Smooth muscle cell (in vitro differentiated cells): ENCODE data around the gene CMBL. TPM values are rescaled to one million over a fixed set of nuclear protein-coding genes. Genes with fewer than 3 reads are reported as not detected.
"Not testable (repeated sequence)": the region's sequence is repeated elsewhere in the genome, so short reads cannot be mapped to it uniquely, and the experiment has no call there.

Experiments used
- DNase-seq: peaks from one replicate; lab custom pipeline; 2025; ENCODE audit not compliant: unreplicated experiment; lab: John Stamatoyannopoulos, UW
- H2AFZ ChIP-seq: fragments of 200-600 bp; sonication (generic); 2 replicates; pipeline ENCODE4 v1.6.0; 2016; ENCODE audit warnings: antibody characterized with exemption, low read depth, mild to moderate bottlenecking
- H3F3A ChIP-seq: fragments of 200-600 bp; sonication (generic); 2 replicates; pipeline ENCODE4 v1.6.0; 2017; ENCODE audit warnings: antibody characterized with exemption, low read depth
- H3K27ac ChIP-seq: fragments of 200-600 bp; sonication (generic); 2 replicates; pipeline ENCODE4 v1.5.1; 2016; ENCODE audit warnings: low read depth, mild to moderate bottlenecking
- H3K27me3 ChIP-seq: fragments of 200-600 bp; sonication (generic); 2 replicates; pipeline ENCODE4 v1.6.1; 2016; ENCODE audit warnings: low read depth, mild to moderate bottlenecking
- H3K36me3 ChIP-seq: fragments of 200-600 bp; sonication (generic); 2 replicates; pipeline ENCODE4 v1.5.1; 2016; ENCODE audit warnings: low read depth
- H3K4me1 ChIP-seq: fragments of 200-600 bp; sonication (generic); 2 replicates; pipeline ENCODE4 v1.5.1; 2016; ENCODE audit warnings: low read depth
- H3K4me2 ChIP-seq: fragments of 200-600 bp; sonication (generic); 2 replicates; pipeline ENCODE4 v1.6.0; 2016; ENCODE audit warnings: mild to moderate bottlenecking
- H3K4me3 ChIP-seq: fragments of 200-600 bp; sonication (generic); 2 replicates; pipeline ENCODE4 v1.5.1; 2016; ENCODE audit warnings: mild to moderate bottlenecking
- H3K79me2 ChIP-seq: fragments of 200-600 bp; sonication (generic); 2 replicates; pipeline ENCODE4 v1.6.0; 2016; ENCODE audit warnings: low read depth, mild to moderate bottlenecking
- H3K9ac ChIP-seq: fragments of 200-600 bp; sonication (generic); 2 replicates; pipeline ENCODE4 v1.6.0; 2016; ENCODE audit warnings: low read depth
- H3K9me3 ChIP-seq: fragments of 200-600 bp; sonication (generic); replicated peaks from 2 replicates; pipeline ENCODE4 v1.5.1; 2016; ENCODE audit warnings: low read depth
- H4K20me1 ChIP-seq: fragments of 200-600 bp; sonication (generic); 2 replicates; pipeline ENCODE4 v1.6.0; 2016; ENCODE audit warnings: low read depth
- CTCF ChIP-seq: fragments of 200-600 bp; sonication (generic); IDR thresholded peaks from 2 replicates; pipeline ENCODE4 v1.5.1; 2017; ENCODE audit warnings: borderline replicate concordance, mild to moderate bottlenecking, antibody characterized with exemption; ENCODE audit not compliant: insufficient read depth, poor library complexity, severe bottlenecking
- whole genome bisulfite sequencing: methylation state at CpG from one replicate; pipeline ENCODE4 v1.1.7; 2016; ENCODE audit warnings: low lambda C conversion rate; 5-methylcytosine and 5-hydroxymethylcytosine counted together
- polyA plus RNA-seq: library from polyadenylated mRNA; unstranded; fragments of >200 nt; fragmentation: Nextera tagmentation; extraction: Ambion mirVana; gene quantifications from 2 replicates; pipeline ENCODE4 v1.2.1, GENCODE V29; 2016
- total RNA-seq: library from RNA; depleted of rRNA; stranded (reverse); fragments of >200 nt; gene quantifications from 2 replicates; pipeline ENCODE4 v1.2.3, GENCODE V29; 2014

The CMBL gene
- total and polyA plus RNA-seq, 2 experiments from 2014 or later = 6.3 to 12.0 TPM

GRCh38 chr5:10275991-10276390 is 31.7 kb downstream of the CMBL start:
- H3K4me3 ChIP-seq = no peak overlapping the region
- no peak for DNase-seq
- no peak overlapping the region for H3K9ac ChIP-seq
- TF ChIP-seq CTCF = no peak
- H3K79me2 ChIP-seq = no peaks in the 10 kb centered on the region
- no peaks in the 10 kb centered on the region for H3K36me3 ChIP-seq
- H4K20me1 ChIP-seq = no peaks in the 10 kb centered on the region
- no peak overlapping the region for H3K4me2 ChIP-seq
- no peaks in the 10 kb centered on the region for H3K27me3 ChIP-seq
- no peak overlapping the region for H3K27ac ChIP-seq
- no peaks in the 10 kb centered on the region for H3K4me1 ChIP-seq
- H3K9me3 ChIP-seq = no peaks in the 10 kb centered on the region
- no peaks in the 10 kb centered on the region for H3F3A ChIP-seq
- no peak overlapping the region for H2AFZ ChIP-seq
- 90% methylated on average over 9 of the region's 9 CpGs for WGBS

GRCh38 chr5:10275460-10275859 is 32.2 kb downstream of the CMBL start:
- Histone ChIP-seq H4K20me1 (no peaks in the 10 kb centered on the region), H3K9ac (no peak overlapping the region), H3K27me3 (no peaks in the 10 kb centered on the region), H3F3A (no peaks in the 10 kb centered on the region), H3K79me2 (no peaks in the 10 kb centered on the region), H3K4me2 (no peak overlapping the region), H2AFZ (no peak overlapping the region), H3K27ac (no peak overlapping the region), H3K4me1 (no peaks in the 10 kb centered on the region), H3K4me3 (no peak overlapping the region), H3K9me3 (no peaks in the 10 kb centered on the region), H3K36me3 (no peaks in the 10 kb centered on the region)
- no peak for DNase-seq
- WGBS = 77% methylated on average over 10 of the region's 10 CpGs
- TF ChIP-seq CTCF = no peak

GRCh38 chr5:10272875-10273209 is 34.9 kb downstream of the CMBL start:
- H3K4me3 ChIP-seq, H4K20me1 ChIP-seq, H3K4me1 ChIP-seq, H3K4me2 ChIP-seq, H3K9me3 ChIP-seq, H2AFZ ChIP-seq, H3K79me2 ChIP-seq, DNase-seq, H3K27me3 ChIP-seq, H3K9ac ChIP-seq, H3F3A ChIP-seq, H3K36me3 ChIP-seq, H3K27ac ChIP-seq: not testable (repeated sequence)
- WGBS = 72% methylated on average over 6 of the region's 6 CpGs

GRCh38 chr5:10272053-10272874 is 35.4 kb downstream of the CMBL start:
- Histone ChIP-seq H2AFZ (no peak overlapping the region), H3K4me1 (no peaks in the 10 kb centered on the region), H3K36me3 (no peaks in the 10 kb centered on the region), H3K9me3 (no peaks in the 10 kb centered on the region), H3K27me3 (no peaks in the 10 kb centered on the region), H3K4me3 (no peak overlapping the region), H3K9ac (no peak overlapping the region), H3K27ac (no peak overlapping the region), H4K20me1 (no peaks in the 10 kb centered on the region), H3F3A (no peaks in the 10 kb centered on the region), H3K4me2 (no peak overlapping the region), H3K79me2 (no peaks in the 10 kb centered on the region)
- WGBS = 86% methylated on average over 9 of the region's 9 CpGs
- no peak for TF ChIP-seq CTCF
- DNase-seq = no peak
